B cell (primary cell): Measurements from ENCODE around the gene TPRA1. TPM values are rescaled to one million over a fixed set of nuclear protein-coding genes. Genes with fewer than 3 reads are reported as not detected.

Experiments
- ATAC-seq: fragments of 200-7000 bp; cut with Tn5 transposase; one replicate; pipeline ENCODE4 v1.10.0; 2021; ENCODE audit warnings: low read depth, mild to moderate bottlenecking, moderate number of reproducible peaks, moderate library complexity
- CTCF ChIA-PET: fragments of 350-600 bp; sonication (Branson Sonifier 250); formaldehyde crosslinking; loops from one replicate; lab custom pipeline; 2021; ENCODE audit warnings: antibody characterized with exemption, inconsistent platforms; lab: Charles Lee
- POLR2A ChIA-PET: fragments of 350-600 bp; sonication (Branson Sonifier 250); formaldehyde crosslinking; loops from one replicate; lab custom pipeline; 2021; ENCODE audit warnings: antibody characterized with exemption; lab: Charles Lee
- DNase-seq: peaks from one replicate; pipeline ENCODE4 v3.0.0; 2013
- H2AFZ ChIP-seq: 2 replicates; pipeline ENCODE4 v1.6.1; 2012; ENCODE audit warnings: mild to moderate bottlenecking, low read depth, low read length; ENCODE audit not compliant: insufficient read depth, poor library complexity, severe bottlenecking
- H3K27ac ChIP-seq, 2 donors: 1 replicate in 1 of 2; 2 replicates in 1 of 2; pipeline ENCODE4 v1.5.1; 2012 to 2013; ENCODE audit warnings: low read length in 2 of 2, mild to moderate bottlenecking in 2 of 2, moderate library complexity in 1 of 2
- H3K27me3 ChIP-seq, 4 experiments: fragments of 200-600 bp in 1 of 4; sonication (generic) in 1 of 4; replicated peaks in 1 of 4; 1 replicate in 2 of 4; 2 replicates in 2 of 4; pipeline versions ENCODE4 v1.6.1 to v1.7.0; 2013 to 2016; ENCODE audit warnings: low read length in 3 of 4, mild to moderate bottlenecking in 2 of 4, mixed read lengths in 1 of 4, moderate library complexity in 1 of 4; ENCODE audit not compliant: insufficient read depth in 4 of 4, control insufficient read depth in 3 of 4; ENCODE audit errors: control extremely low read depth in 1 of 4
- H3K36me3 ChIP-seq, 2 experiments: replicated peaks in 1 of 2; 1 replicate in 1 of 2; 2 replicates in 1 of 2; pipeline versions ENCODE4 v1.6.1 to v1.7.1; 2013; ENCODE audit warnings: low read length in 1 of 2; ENCODE audit not compliant: insufficient read depth in 2 of 2, control insufficient read depth in 1 of 2; ENCODE audit errors: control extremely low read depth in 1 of 2, extremely low read depth in 1 of 2
- H3K4me1 ChIP-seq, 2 donors: fragments of 200-600 bp in 1 of 2; sonication (generic) in 1 of 2; 1 replicate in 1 of 2; 2 replicates in 1 of 2; pipeline versions ENCODE4 v1.5.1 to v1.6.1; 2013 to 2017; ENCODE audit warnings: low read length in 2 of 2; ENCODE audit not compliant: control insufficient read depth in 2 of 2, insufficient read depth in 2 of 2
- H3K4me2 ChIP-seq: replicated peaks from 2 replicates; pipeline ENCODE3; 2012; ENCODE audit warnings: mild to moderate bottlenecking, low read depth, low read length; ENCODE audit not compliant: poor library complexity, severe bottlenecking
- H3K4me3 ChIP-seq, 5 experiments: fragments of 200-600 bp in 1 of 5; sonication (generic) in 1 of 5; 1 replicate in 3 of 5; 2 replicates in 2 of 5; pipeline versions ENCODE4 v1.5.1 to v1.7.0; 2011 to 2016; ENCODE audit warnings: low read length in 4 of 5, mild to moderate bottlenecking in 4 of 5, low read depth in 2 of 5, control low read depth in 1 of 5, moderate library complexity in 1 of 5; ENCODE audit not compliant: insufficient read depth in 1 of 5; ENCODE audit errors: control extremely low read depth in 1 of 5, extremely low read depth in 1 of 5
- H3K79me2 ChIP-seq: fragments of 200-600 bp; sonication (generic); one replicate; pipeline ENCODE4 v1.6.0; 2016; ENCODE audit warnings: low read length; ENCODE audit not compliant: control insufficient read depth, insufficient read depth
- H3K9ac ChIP-seq: fragments of 200-600 bp; sonication (generic); 2 replicates; pipeline ENCODE4 v1.6.1; 2017; ENCODE audit warnings: mild to moderate bottlenecking, low read length, moderate library complexity
- H3K9me3 ChIP-seq, 3 donors: one replicate each; pipeline versions ENCODE4 v1.6.1 to v1.7.1; 2013; ENCODE audit warnings: low read length in 2 of 3; ENCODE audit not compliant: control insufficient read depth in 2 of 3, insufficient read depth in 1 of 3; ENCODE audit errors: control extremely low read depth in 1 of 3
- H4K20me1 ChIP-seq: 2 replicates; pipeline ENCODE4 v1.6.0; 2012; ENCODE audit warnings: mild to moderate bottlenecking, low read length; ENCODE audit not compliant: insufficient read depth, control insufficient read depth, poor library complexity, severe bottlenecking
- H3K27ac Mint-ChIP-seq: one replicate; pipeline ENCODE4 v1.8.0; 2021; ENCODE audit warnings: mixed read lengths
- H3K27me3 Mint-ChIP-seq: one replicate; pipeline ENCODE4 v1.8.0; 2021; ENCODE audit warnings: mixed read lengths
- H3K4me1 Mint-ChIP-seq: one replicate; pipeline ENCODE4 v1.8.0; 2021; ENCODE audit warnings: mixed read lengths
- H3K4me3 Mint-ChIP-seq: one replicate; pipeline ENCODE4 v1.8.0; 2021; ENCODE audit warnings: mixed read lengths
- H3K9me3 Mint-ChIP-seq: one replicate; pipeline ENCODE4 v1.8.0; 2022; ENCODE audit warnings: mixed read lengths; ENCODE audit not compliant: insufficient read depth
- CTCF ChIP-seq: fragments of 200-600 bp; IDR thresholded peaks from one replicate; pipeline ENCODE4 v1.8.0; 2022; ENCODE audit warnings: antibody characterized with exemption, mild to moderate bottlenecking
- EZH2 ChIP-seq: IDR thresholded peaks from 2 replicates; pipeline ENCODE4 v1.6.1; 2012; ENCODE audit warnings: borderline replicate concordance, low read depth, mild to moderate bottlenecking, moderate library complexity, low read length; ENCODE audit not compliant: insufficient read depth, poor library complexity, severe bottlenecking
- WGBS: methylation state at CpG from one replicate; pipeline ENCODE4 v1.1.5; 2013; ENCODE audit warnings: missing lambda C conversion rate; ENCODE audit not compliant: insufficient coverage; 5-methylcytosine and 5-hydroxymethylcytosine counted together
- intact Hi-C: fragments of 100-400 bp; cut with micrococcal nuclease; formaldehyde crosslinking; loops from one replicate; pipeline ENCODE4 v1.10.0; 2022
- polyA plus RNA-seq: library from polyadenylated mRNA; depleted of rRNA; stranded (reverse); fragments of >200 nt; gene quantifications from 2 replicates; pipeline ENCODE4 v1.2.3, GENCODE V29; 2012
- total RNA-seq, 2 donors: library from RNA; stranded (reverse); fragments of 120-200 nt in 1 of 2; gene quantifications; 1 replicate in 1 of 2; 2 replicates in 1 of 2; pipeline versions ENCODE4 v1.2.3 to v1.2.4, GENCODE V29; 2013 to 2022

Gene TPRA1
- total and polyA plus RNA-seq, 2 donors (not counting 1 experiment from before 2014, with no cell fraction given) = 19.8 to 27.7 TPM

GRCh38 chr3:127538569-127538968, 52.0 kb downstream of the TPRA1 start:
- ChIA-PET CTCF (interaction anchor here (1.4 to 2.0 kb wide), 3 partner anchors 7 to 10 kb away, joined by 4 to 5 read pairs (median 4); no protein-coding TSS in a partner anchor), POLR2A (no interaction called here)
- no peak overlapping the region for H2AFZ ChIP-seq
- H3K4me3 Mint-ChIP-seq = no peak overlapping the region
- no peaks in the 10 kb centered on the region for H3K79me2 ChIP-seq
- no peak for TF ChIP-seq EZH2
- no peak for TF ChIP-seq CTCF
- H3K4me1 ChIP-seq = peaks cover 0 to 4% of the 10 kb centered on the region in 2 donors
- H3K4me2 ChIP-seq = no peak overlapping the region
- intact Hi-C loops = no loop called here
- H3K9ac ChIP-seq = no peak overlapping the region
- no peak overlapping the region for H3K27ac Mint-ChIP-seq
- H3K4me1 Mint-ChIP-seq = peaks cover 5% of the 10 kb centered on the region
- no peaks in the 10 kb centered on the region for H3K9me3 Mint-ChIP-seq
- H3K9me3 ChIP-seq = no peaks in the 10 kb centered on the region
- ATAC-seq (no peak), DNase-seq (no peak)
- H3K4me3 ChIP-seq = no peak overlapping the region
- H3K27me3 ChIP-seq = peaks cover 0 to 8% (median 0%) of the 10 kb centered on the region in 4 experiments
- H3K36me3 ChIP-seq = no peaks in the 10 kb centered on the region
- H3K27ac ChIP-seq = no peak overlapping the region
- peaks cover 27% of the 10 kb centered on the region for H3K27me3 Mint-ChIP-seq
- WGBS = 70% methylated on average over 4 of the region's 5 CpGs
- H4K20me1 ChIP-seq = no peaks in the 10 kb centered on the region

- H3K4me2 ChIP-seq = no peak overlapping the region
- peaks cover 0 to 4% of the 10 kb centered on the region in 2 donors for H3K4me1 ChIP-seq
- no peak overlapping the region for H3K9ac ChIP-seq
- H3K27ac Mint-ChIP-seq = no peak overlapping the region
- TF ChIP-seq EZH2 = no peak
- TF ChIP-seq CTCF = no peak
- H3K27me3 Mint-ChIP-seq = peaks cover 24% of the 10 kb centered on the region
- DNase-seq = no peak
- no peaks in the 10 kb centered on the region for H3K79me2 ChIP-seq
- CTCF ChIA-PET = interaction anchor here (1.4 to 2.0 kb wide), 2 partner anchors 9 to 10 kb away, joined by 4 to 5 read pairs; no protein-coding TSS in a partner anchor
- ATAC-seq = no peak
- H3K4me3 Mint-ChIP-seq = no peak overlapping the region
- peaks cover 0 to 8% (median 0%) of the 10 kb centered on the region in 4 experiments for H3K27me3 ChIP-seq
- no peaks in the 10 kb centered on the region for H4K20me1 ChIP-seq
- no peaks in the 10 kb centered on the region for H3K36me3 ChIP-seq
- H3K4me3 ChIP-seq = no peak overlapping the region
- no peaks in the 10 kb centered on the region for H3K9me3 ChIP-seq
- POLR2A ChIA-PET = interaction anchor here (0.7 kb wide), 1 partner anchor 603 kb away, joined by 4 read pairs; no protein-coding TSS in a partner anchor
- 73% methylated on average over 18 of the region's 22 CpGs for WGBS
- no peak overlapping the region for H3K27ac ChIP-seq
- peaks cover 5% of the 10 kb centered on the region for H3K4me1 Mint-ChIP-seq
- H2AFZ ChIP-seq = no peak overlapping the region
- intact Hi-C loops = no loop called here
- H3K9me3 Mint-ChIP-seq = no peaks in the 10 kb centered on the region
These were observed 53.4 kb downstream of the TPRA1 start for GRCh38 chr3:127536830-127537812.
